Neutrophil (primary cell): ENCODE data around the gene CLCN7.

ENCODE experiments used
- H3K27ac ChIP-seq: fragments of 200-600 bp; sonication (generic); 2 replicates; pipeline ENCODE4 v1.5.1; 2016; ENCODE audit warnings: mild to moderate bottlenecking, moderate library complexity
- H3K27me3 ChIP-seq: fragments of 200-600 bp; sonication (generic); 2 replicates; pipeline ENCODE4 v1.6.0; 2016; ENCODE audit warnings: mild to moderate bottlenecking
- H3K36me3 ChIP-seq: fragments of 200-600 bp; sonication (generic); 2 replicates; pipeline ENCODE4 v1.5.1; 2017
- H3K4me1 ChIP-seq, 2 experiments: fragments of 200-600 bp in 1 of 2; sonication (generic) in 1 of 2; 1 replicate in 1 of 2; 2 replicates in 1 of 2; pipeline versions ENCODE4 v1.5.1 to v1.6.1; 2013 to 2016; ENCODE audit warnings: low read depth in 1 of 2, low read length in 1 of 2, mild to moderate bottlenecking in 1 of 2, moderate library complexity in 1 of 2; ENCODE audit not compliant: control insufficient read depth in 1 of 2, insufficient read depth in 1 of 2
- H3K4me3 ChIP-seq, 2 experiments: fragments of 200-600 bp in 1 of 2; sonication (generic) in 1 of 2; 1 replicate in 1 of 2; 2 replicates in 1 of 2; pipeline ENCODE4 v1.5.1; 2013 to 2016; ENCODE audit warnings: low read depth in 1 of 2, low read length in 1 of 2, mild to moderate bottlenecking in 1 of 2, moderate library complexity in 1 of 2
- H3K9me3 ChIP-seq: fragments of 200-600 bp; sonication (generic); 2 replicates; pipeline ENCODE4 v1.5.1; 2016
- CTCF ChIP-seq: fragments of 200-600 bp; sonication (generic); IDR thresholded peaks from 2 replicates; pipeline ENCODE4 v1.5.1; 2016; ENCODE audit warnings: antibody characterized with exemption

The CLCN7 gene

GRCh38 chr16:1465567-1465915 lies 9.3 kb downstream of the CLCN7 start:
- Histone ChIP-seq H3K36me3 (peaks cover 24% of the 10 kb centered on the region), H3K27ac (no peak overlapping the region), H3K9me3 (no peaks in the 10 kb centered on the region), H3K27me3 (no peaks in the 10 kb centered on the region), H3K4me3 (no peak overlapping the region), H3K4me1 (peaks cover 14 to 15% of the 10 kb centered on the region in 2 experiments)
- TF ChIP-seq CTCF = no peak

- Histone ChIP-seq H3K36me3 (peaks cover 29% of the 10 kb centered on the region), H3K27ac (no peak overlapping the region), H3K4me3 (no peak overlapping the region), H3K9me3 (no peaks in the 10 kb centered on the region), H3K27me3 (no peaks in the 10 kb centered on the region), H3K4me1 (peaks cover 9 to 10% of the 10 kb centered on the region in 2 experiments)
- TF ChIP-seq CTCF = no peak
Measured at GRCh38 chr16:1464894-1465566, 9.8 kb downstream of the CLCN7 start.

- TF ChIP-seq CTCF = no peak
- Histone ChIP-seq H3K27ac (no peak overlapping the region), H3K9me3 (no peaks in the 10 kb centered on the region), H3K4me3 (no peak overlapping the region), H3K4me1 (peaks cover 2 to 3% of the 10 kb centered on the region in 2 experiments), H3K27me3 (no peaks in the 10 kb centered on the region), H3K36me3 (peaks cover 32% of the 10 kb centered on the region)
Measured at GRCh38 chr16:1464196-1464893, 10.5 kb downstream of the CLCN7 start.

GRCh38 chr16:1461146-1461545 lies 13.7 kb downstream of the CLCN7 start:
- peaks cover 62% of the 10 kb centered on the region for H3K36me3 ChIP-seq
- no peaks in the 10 kb centered on the region for H3K27me3 ChIP-seq
- H3K4me3 ChIP-seq = no peak overlapping the region
- H3K27ac ChIP-seq = no peak overlapping the region
- no peak for TF ChIP-seq CTCF
- H3K4me1 ChIP-seq = no peaks in the 10 kb centered on the region
- no peaks in the 10 kb centered on the region for H3K9me3 ChIP-seq

- TF ChIP-seq CTCF = no peak
- H3K9me3 ChIP-seq = no peaks in the 10 kb centered on the region
- no peak overlapping the region for H3K4me3 ChIP-seq
- H3K36me3 ChIP-seq = peaks cover 66% of the 10 kb centered on the region
- no peaks in the 10 kb centered on the region for H3K4me1 ChIP-seq
- no peak overlapping the region for H3K27ac ChIP-seq
- no peaks in the 10 kb centered on the region for H3K27me3 ChIP-seq
Measured at GRCh38 chr16:1460602-1461138, 14.2 kb downstream of the CLCN7 start.
